GM21619 (cell line): ENCODE results near the gene WDR36.

Experiments
- ATAC-seq: cut with Tn5 transposase; IDR thresholded peaks from one replicate; pipeline ENCODE4 v1.9.1; 2021; ENCODE audit not compliant: unreplicated experiment

Gene WDR36

DNA sequence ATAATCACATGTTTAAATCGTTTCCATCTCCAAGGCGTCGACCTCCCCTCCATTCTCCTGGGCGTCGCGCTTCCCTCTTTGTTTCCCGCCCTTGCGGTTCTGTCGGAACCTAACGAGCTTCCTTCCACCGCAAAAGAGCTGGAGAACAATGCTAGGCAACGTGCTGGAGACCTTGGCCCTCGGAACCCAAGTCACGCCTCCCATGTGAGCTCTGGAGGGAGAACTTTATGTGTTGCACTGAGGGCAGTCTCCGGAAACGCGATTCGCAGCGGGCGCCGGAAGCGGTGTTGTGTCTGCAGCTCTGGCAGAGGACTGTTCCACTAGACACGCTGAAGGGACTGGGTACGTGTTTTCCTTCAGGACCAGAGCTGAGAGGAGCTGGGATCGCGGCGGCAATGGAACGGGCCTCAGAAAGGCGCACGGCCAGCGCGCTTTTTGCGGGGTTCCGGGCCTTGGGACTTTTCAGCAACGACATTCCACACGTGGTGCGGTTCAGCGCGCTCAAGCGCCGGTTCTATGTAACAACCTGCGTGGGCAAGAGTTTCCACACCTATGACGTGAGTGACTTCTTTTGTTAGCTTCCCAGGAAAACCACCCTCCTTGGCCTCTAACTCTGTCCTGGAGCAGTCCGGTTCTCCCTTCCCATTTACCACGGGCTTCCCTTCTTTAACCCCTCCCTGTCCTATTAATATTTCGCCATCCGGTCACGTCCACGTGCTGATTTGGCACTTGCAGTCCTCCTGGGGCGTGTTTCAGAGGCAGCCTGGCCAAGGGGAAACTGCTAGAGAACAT is at the start of gene WDR36:
Gene WDR36 (plus strand): TSS at position 287 of the 792 bp plus-strand sequence. CDS start 109 bp downstream, at position 396.
- peak; percentile 95 for ATAC-seq

- ATAC-seq = no peak
Measured at GRCh38 chr5:111043712-111044506, 48.2 kb upstream of the WDR36 start.

DNA sequence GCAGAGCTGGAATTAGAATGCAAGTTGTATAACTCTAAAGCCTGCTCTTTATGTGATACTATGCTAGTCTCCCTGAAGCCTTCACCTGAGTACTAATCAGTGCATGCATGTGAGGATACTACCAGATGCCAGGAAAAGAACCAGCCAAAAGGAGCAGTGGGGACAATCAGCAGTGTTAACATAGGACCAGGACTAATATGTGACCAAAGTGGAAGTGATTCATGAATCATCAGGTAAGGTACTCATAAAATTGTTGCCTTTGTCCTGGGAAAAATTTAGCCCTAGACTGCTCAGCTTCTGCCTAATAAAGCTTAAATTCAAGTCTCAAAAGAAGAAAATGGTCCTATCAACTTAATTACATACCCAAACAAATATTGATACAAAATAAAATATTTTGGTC is 34.1 kb upstream of the WDR36 start:
- no peak for ATAC-seq

DNA sequence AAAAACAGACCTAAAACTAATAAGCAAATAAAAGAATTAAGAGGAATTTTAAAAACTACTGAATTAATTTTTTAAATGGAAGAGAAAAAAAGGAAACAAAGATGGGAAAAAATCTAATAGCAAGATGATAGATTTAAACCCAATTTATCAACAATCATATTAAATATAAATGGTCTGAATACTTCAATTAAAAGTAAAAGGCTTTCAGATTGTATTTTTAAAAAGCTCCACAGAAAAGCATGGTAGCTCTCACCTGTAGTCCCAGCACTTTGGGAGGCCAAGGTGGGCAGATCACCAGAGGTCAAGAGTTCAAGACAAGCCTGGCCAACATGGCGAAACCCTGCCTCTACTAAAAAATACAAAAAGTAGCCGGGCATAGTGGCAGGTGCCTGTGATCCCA is 32.0 kb upstream of the WDR36 start:
- no peak for ATAC-seq

DNA sequence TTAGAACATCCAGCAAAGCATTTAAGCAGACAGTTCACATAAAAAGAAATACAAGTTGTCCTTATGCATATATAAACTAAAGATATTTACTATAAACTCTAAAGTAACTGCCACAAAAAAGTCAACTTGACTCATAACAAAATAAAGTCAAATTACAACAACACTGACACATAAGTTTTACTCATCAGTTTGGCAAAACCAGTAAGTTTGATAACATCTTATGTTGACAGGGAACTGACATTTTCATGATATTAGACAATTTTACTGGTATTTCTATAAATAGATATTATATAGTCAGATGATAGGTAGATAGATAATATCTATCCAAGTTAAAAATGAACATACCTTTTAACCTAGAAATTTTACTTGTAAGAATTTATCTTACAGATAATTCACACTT is 30.5 kb upstream of the WDR36 start:
- no peak for ATAC-seq

DNA sequence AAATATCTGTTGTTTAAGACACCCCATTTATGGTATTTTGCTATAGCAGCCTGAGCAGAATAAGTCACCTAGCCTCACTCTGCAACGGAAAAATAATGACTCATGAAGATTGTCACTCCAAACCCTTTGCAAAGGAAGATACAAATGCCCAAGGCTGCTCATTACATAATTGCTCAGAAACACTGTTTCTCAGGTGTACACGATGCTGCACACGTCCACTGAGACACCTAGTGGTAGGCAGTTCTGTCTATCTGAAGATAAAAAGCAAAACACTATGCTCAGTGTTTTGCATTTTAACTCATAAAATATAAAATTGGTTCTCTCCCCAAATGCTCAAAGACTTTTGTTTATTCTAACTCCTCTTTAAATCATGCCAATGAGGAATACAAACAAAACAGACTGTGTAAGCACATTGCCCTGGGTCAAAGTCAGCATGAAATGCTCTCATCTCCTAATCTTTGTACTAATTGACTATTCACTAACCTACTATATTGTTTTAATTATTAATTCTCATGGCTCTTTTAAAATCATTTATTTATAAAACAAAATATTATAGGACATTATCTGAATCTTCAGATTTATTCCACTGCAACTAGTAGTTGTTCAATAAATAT is 28.3 kb upstream of the WDR36 start:
- no peak for ATAC-seq

- no peak for ATAC-seq
Measured at GRCh38 chr5:111066261-111066938, 25.7 kb upstream of the WDR36 start.

- ATAC-seq = no peak
Measured at GRCh38 chr5:111068213-111068612, 23.9 kb upstream of the WDR36 start.

GRCh38 chr5:111069839-111070238 is 22.3 kb upstream of the WDR36 start:
- ATAC-seq = no peak

DNA sequence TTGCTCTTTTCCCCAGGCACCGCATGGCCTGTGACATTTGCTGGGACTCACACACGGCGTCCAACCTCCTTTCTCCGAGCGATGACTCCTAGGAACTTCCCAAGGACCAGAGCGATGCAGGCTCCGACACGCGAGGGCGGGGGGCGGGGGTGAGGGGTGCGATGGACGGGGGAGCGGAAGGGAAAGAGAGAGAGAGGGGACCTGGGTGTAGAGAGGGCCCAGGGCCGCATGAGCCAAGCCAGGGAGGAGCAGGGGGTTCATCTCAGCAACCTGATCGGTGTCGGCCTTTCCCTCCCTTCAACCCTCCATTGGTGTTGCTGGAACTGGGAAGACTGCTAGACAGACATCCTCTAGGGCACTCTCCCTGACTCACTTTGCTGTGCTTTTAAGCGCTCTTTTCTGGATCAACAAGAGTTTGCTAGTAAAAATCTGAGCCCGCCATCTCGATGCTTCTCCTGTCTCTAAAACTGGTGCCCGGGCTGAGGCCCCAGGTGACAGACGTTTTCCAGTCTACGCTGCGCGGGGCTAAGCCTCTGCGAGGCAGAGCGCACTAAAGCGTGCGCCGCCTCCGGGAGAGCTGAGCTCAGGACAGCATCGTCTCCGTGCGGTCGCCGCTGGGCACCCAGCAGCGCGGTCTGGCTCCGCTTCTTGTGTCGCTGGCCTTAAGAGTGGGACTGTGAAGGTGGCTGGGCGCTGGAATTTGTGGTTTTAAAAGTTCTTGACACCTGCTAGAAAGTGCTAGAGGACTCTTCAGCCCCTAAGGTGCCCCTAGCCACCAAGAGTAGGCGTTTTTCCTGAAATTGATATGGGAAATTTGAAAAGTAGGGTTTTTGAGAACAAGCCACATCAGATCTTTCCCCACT is 21.6 kb upstream of the WDR36 start:
- peak; percentile 36 for ATAC-seq

GRCh38 chr5:111071413-111071812 is 20.7 kb upstream of the WDR36 start, which contains the start of gene TSLP:
TSS of gene TSLP (plus strand) at chr5:111071713. CDS start at chr5:111071891, 178 bp downstream.
- no peak for ATAC-seq

GRCh38 chr5:111072949-111073682 is 19.0 kb upstream of the WDR36 start:
- ATAC-seq = peak; percentile 63

GRCh38 chr5:111074244-111074643 is 17.9 kb upstream of the WDR36 start:
- no peak for ATAC-seq

DNA sequence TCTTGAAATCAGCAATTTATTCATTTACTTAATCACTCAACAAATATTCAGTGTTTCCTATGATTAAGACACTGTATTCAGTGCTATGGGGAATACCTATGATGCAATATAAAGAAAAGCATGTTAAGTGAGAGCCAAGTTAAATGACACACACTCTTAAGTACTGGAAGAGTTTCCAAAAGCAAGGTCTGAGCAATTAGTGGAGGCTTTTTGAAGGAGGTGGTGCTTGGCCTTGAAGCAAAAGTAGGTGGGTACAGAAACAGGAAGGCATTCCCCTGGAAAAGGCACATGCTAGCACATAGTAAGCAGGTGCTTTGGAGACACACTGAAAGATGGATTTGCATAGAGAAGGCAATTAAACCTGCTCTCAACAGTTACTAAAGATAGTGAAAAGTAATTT is 16.6 kb upstream of the WDR36 start:
- ATAC-seq = no peak

GRCh38 chr5:111076091-111076490 is 16.1 kb upstream of the WDR36 start:
- no peak for ATAC-seq

GRCh38 chr5:111077678-111078077 is 14.5 kb upstream of the WDR36 start:
- no peak for ATAC-seq

- ATAC-seq = no peak
Measured at GRCh38 chr5:111079846-111080245, 12.3 kb upstream of the WDR36 start.

GRCh38 chr5:111083323-111083722 is 8.8 kb upstream of the WDR36 start:
- ATAC-seq = no peak

- no peak for ATAC-seq
Measured at GRCh38 chr5:111095982-111096381, 3.8 kb downstream of the WDR36 start.
